Suprapubic skin (tissue), 4 donors: Measurements from ENCODE around the gene SLC4A7. TPM values are rescaled to one million over a fixed set of nuclear protein-coding genes. Genes with fewer than 3 reads are reported as not detected.
"Not testable (repeated sequence)": the region's sequence is repeated elsewhere in the genome, so short reads cannot be mapped to it uniquely, and the experiment has no call there.

Source experiments
- DNase-seq, 2 donors: peaks; one replicate each; pipeline ENCODE4 v3.0.0-alpha.2; 2019; ENCODE audit warnings: low spot score in 2 of 2
- H3K27ac ChIP-seq: fragments of 200-600 bp; sonication (generic); one replicate; pipeline ENCODE4 v1.5.1; 2019
- H3K27me3 ChIP-seq: fragments of 200-600 bp; sonication (generic); one replicate; pipeline ENCODE4 v1.5.1; 2019
- H3K36me3 ChIP-seq: fragments of 200-600 bp; sonication (generic); one replicate; pipeline ENCODE4 v1.5.1; 2019
- H3K4me1 ChIP-seq: fragments of 200-600 bp; sonication (generic); one replicate; pipeline ENCODE4 v1.5.1; 2019
- H3K4me3 ChIP-seq: fragments of 200-600 bp; sonication (generic); one replicate; pipeline ENCODE4 v1.5.1; 2019; ENCODE audit warnings: mild to moderate bottlenecking
- H3K9me3 ChIP-seq: fragments of 200-600 bp; sonication (generic); one replicate; pipeline ENCODE4 v1.5.1; 2019
- EP300 ChIP-seq: sonication (generic); formaldehyde crosslinking; IDR thresholded peaks from one replicate; pipeline ENCODE4 v1.6.1; 2017; ENCODE audit warnings: antibody characterized with exemption
- POLR2A ChIP-seq, 2 donors: fragments of 450-650 bp; IDR thresholded peaks; one replicate each; pipeline ENCODE4 v1.6.1; 2017; ENCODE audit warnings: antibody characterized with exemption in 2 of 2, mild to moderate bottlenecking in 2 of 2, moderate library complexity in 2 of 2
- POLR2AphosphoS5 ChIP-seq, 3 donors: sonication (generic); formaldehyde crosslinking; IDR thresholded peaks; one replicate each; pipeline ENCODE4 v1.6.1; 2017; ENCODE audit warnings: antibody characterized with exemption in 3 of 3
- WGBS: methylation state at CpG from one replicate; pipeline ENCODE4 v1.1.5; 2018; 5-methylcytosine and 5-hydroxymethylcytosine counted together
- total RNA-seq, 4 donors: library from RNA; depleted of rRNA; stranded (reverse); fragments of >200 nt; gene quantifications; one replicate each; pipeline ENCODE4 v1.1.0, GENCODE V29; 2016
- TF ChIP-seq, protein P1 (sequence below), 2 donors: fragments of 200-600 bp in 1 of 2; fragments of 450-650 bp in 1 of 2; sonication (generic) in 1 of 2; IDR thresholded peaks; one replicate each; pipeline ENCODE4 v1.5.1; 2016 to 2019; ENCODE audit warnings: antibody characterized with exemption in 2 of 2, mild to moderate bottlenecking in 1 of 2, moderate library complexity in 1 of 2

SLC4A7 gene
- total RNA-seq: 10 to 100 TPM; 10.9 to 17.5 (median 16.1) TPM

DNA sequence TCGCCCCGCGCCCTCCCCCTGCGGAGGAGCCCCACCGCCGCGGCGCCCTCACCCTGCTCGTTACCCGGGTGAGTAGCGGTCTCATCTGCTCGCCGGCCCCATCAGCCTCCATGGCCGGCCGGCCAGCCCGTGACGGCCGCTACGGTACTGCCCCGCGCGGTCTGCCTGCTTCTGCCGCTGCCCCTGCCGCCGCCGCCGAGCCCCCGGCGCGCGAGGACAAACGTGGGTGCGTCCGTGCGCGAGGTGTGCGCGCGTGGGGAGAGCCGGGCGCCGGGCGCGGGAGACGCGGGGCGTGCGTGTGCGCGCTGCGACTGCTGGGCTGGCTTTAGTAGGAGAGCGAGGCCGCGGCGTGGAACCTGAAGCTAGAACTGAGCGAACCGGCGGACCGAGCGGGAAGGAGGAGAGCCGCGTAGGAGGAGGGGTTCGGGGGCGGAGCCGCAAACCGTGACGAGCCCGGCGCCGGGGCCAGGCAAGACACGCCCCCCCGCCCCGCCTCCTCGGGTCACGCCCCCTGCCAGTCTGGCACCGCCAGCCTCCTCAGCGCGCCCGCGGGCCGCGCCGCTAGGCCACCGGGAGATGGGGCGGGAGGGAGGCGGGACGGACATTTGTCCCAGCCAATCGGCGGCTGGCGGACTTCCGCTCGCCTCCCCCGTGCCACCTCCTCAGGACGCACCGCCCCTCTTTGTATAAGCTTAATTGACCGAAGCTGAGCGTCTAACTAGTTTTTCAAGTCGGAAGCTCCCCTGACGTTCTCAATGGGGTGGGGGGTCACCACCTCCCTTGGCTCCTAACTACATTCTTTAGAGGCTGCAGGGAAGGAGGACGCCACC lies at the start of gene SLC4A7:
Gene SLC4A7, minus strand, starts transcription at position 370 of the 830 bp plus-strand sequence. Its CDS starts 258 bp downstream, at position 112.
- TF ChIP-seq, protein P1, sequence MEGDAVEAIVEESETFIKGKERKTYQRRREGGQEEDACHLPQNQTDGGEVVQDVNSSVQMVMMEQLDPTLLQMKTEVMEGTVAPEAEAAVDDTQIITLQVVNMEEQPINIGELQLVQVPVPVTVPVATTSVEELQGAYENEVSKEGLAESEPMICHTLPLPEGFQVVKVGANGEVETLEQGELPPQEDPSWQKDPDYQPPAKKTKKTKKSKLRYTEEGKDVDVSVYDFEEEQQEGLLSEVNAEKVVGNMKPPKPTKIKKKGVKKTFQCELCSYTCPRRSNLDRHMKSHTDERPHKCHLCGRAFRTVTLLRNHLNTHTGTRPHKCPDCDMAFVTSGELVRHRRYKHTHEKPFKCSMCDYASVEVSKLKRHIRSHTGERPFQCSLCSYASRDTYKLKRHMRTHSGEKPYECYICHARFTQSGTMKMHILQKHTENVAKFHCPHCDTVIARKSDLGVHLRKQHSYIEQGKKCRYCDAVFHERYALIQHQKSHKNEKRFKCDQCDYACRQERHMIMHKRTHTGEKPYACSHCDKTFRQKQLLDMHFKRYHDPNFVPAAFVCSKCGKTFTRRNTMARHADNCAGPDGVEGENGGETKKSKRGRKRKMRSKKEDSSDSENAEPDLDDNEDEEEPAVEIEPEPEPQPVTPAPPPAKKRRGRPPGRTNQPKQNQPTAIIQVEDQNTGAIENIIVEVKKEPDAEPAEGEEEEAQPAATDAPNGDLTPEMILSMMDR (IDR thresholded peaks at IDR 0.05): no peak
- TF ChIP-seq POLR2AphosphoS5 (IDR thresholded peaks at IDR 0.05) (peak in 2 of 3 donors; percentile 35 to 90), EP300 (no peak), POLR2A (IDR thresholded peaks at IDR 0.05) (peak; percentile 85 to 96)
- Histone ChIP-seq H3K36me3 (no peaks in the 10 kb centered on the region), H3K9me3 (no peaks in the 10 kb centered on the region), H3K4me1 (peaks cover 30% of the 10 kb centered on the region), H3K4me3 (peak within 1 kb of the TSS; percentile 92), H3K27ac (peak within 1 kb of the TSS; percentile 93), H3K27me3 (no peaks in the 10 kb centered on the region)
- peak; percentile 98 for DNase-seq
- under 1% methylated on average over 64 of the region's 100 CpGs for WGBS

- no peaks in the 10 kb centered on the region for H3K27me3 ChIP-seq
- WGBS: 34% methylated on average over 4 of the region's 4 CpGs
These were observed 49.0 kb upstream of the SLC4A7 start for GRCh38 chr3:27533261-27533607.

GRCh38 chr3:27532426-27533260 lies 48.5 kb upstream of the SLC4A7 start:
- WGBS: 91% methylated on average over 8 of the region's 8 CpGs
- DNase-seq: no peak
- H3K27me3 ChIP-seq: no peaks in the 10 kb centered on the region
- no peaks in the 10 kb centered on the region for H3K9me3 ChIP-seq
- peaks cover 30% of the 10 kb centered on the region for H3K4me1 ChIP-seq
- TF ChIP-seq EP300 (no peak), POLR2AphosphoS5 (IDR thresholded peaks at IDR 0.05) (no peak), POLR2A (IDR thresholded peaks at IDR 0.05) (no peak)
- TF ChIP-seq, protein P1 (IDR thresholded peaks at IDR 0.05): no peak
- peak overlapping the region; percentile 53 for H3K27ac ChIP-seq
- no peaks in the 10 kb centered on the region for H3K36me3 ChIP-seq
- H3K4me3 ChIP-seq: no peak overlapping the region

More at GRCh38 chr3:27533261-27533607, 49.0 kb upstream of the SLC4A7 start:
- no peak for DNase-seq
- no peaks in the 10 kb centered on the region for H3K36me3 ChIP-seq
- TF ChIP-seq EP300: no peak
- TF ChIP-seq, protein P1 (IDR thresholded peaks at IDR 0.05): no peak
- TF ChIP-seq POLR2A (IDR thresholded peaks at IDR 0.05): no peak
- no peak for TF ChIP-seq POLR2AphosphoS5 (IDR thresholded peaks at IDR 0.05)
- no peaks in the 10 kb centered on the region for H3K9me3 ChIP-seq
- peak overlapping the region; percentile 53 for H3K27ac ChIP-seq
- peaks cover 30% of the 10 kb centered on the region for H3K4me1 ChIP-seq
- H3K4me3 ChIP-seq: no peak overlapping the region

DNA sequence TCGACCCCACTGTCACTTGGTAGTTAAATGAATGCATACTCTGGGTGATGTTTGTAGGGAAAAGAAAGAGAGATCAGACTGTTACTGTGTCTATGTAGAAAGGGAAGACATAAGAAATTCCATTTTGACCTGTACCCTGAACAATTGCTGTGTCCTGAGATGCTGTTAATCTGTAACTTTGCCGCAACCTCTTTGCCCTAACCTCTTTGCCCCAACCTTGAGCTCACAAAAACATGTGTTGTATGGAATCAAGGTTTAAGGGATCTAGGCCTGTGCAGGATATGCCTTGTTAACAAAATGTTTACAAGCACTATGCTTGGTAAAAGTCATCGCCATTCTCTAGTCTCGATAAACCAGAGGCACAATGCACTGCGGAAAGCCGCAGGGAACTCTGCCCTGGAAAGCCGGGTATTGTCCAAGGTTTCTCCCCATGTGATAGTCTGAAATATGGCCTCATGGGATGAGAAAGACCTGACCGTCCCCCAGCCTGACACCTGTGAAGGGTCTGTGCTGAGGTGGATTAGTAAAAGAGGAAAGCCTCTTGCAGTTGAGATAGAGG lies 47.1 kb upstream of the SLC4A7 start:
- 98% methylated on average over 7 of the region's 8 CpGs for WGBS
- H3K9me3 ChIP-seq, H3K27me3 ChIP-seq, H3K27ac ChIP-seq, DNase-seq, H3K4me3 ChIP-seq, H3K36me3 ChIP-seq: not testable (repeated sequence)
- H3K4me1 ChIP-seq: peaks cover 30% of the 10 kb centered on the region

GRCh38 chr3:27528791-27529190 lies 44.6 kb upstream of the SLC4A7 start:
- Histone ChIP-seq H3K4me1 (peaks cover 18% of the 10 kb centered on the region), H3K4me3 (no peak overlapping the region), H3K27me3 (no peaks in the 10 kb centered on the region), H3K36me3 (no peaks in the 10 kb centered on the region), H3K9me3 (no peaks in the 10 kb centered on the region), H3K27ac (no peak overlapping the region)
- no peak for TF ChIP-seq POLR2A (IDR thresholded peaks at IDR 0.05)
- no peak for TF ChIP-seq EP300
- TF ChIP-seq POLR2AphosphoS5 (IDR thresholded peaks at IDR 0.05): no peak
- TF ChIP-seq, protein P1 (IDR thresholded peaks at IDR 0.05): no peak
- DNase-seq: no peak
